DOHH2 (cell line): Measurements from ENCODE around the gene RPS15A.

Experiments used
- CTCF ChIP-seq: fragments of 200-600 bp; sonication (generic); IDR thresholded peaks from one replicate; pipeline ENCODE4 v1.5.1; 2014; ENCODE audit warnings: antibody characterized with exemption, mild to moderate bottlenecking, low read depth, low read length; ENCODE audit not compliant: poor library complexity, severe bottlenecking
- EZH2phosphoT487 ChIP-seq: fragments of 200-600 bp; sonication (generic); IDR thresholded peaks from 2 replicates; pipeline ENCODE4 v1.6.1; 2017; ENCODE audit warnings: borderline replicate concordance, mild to moderate bottlenecking, antibody characterized with exemption, low read length, moderate library complexity, mixed read lengths

GRCh38 chr16:18802767-18803343, 12.7 kb upstream of the RPS15A start:
- TF ChIP-seq CTCF (no peak), EZH2phosphoT487 (no peak)
